HAP-1 (cell line): ENCODE data around the gene SRD5A2.

ENCODE experiments used
- DNase-seq, 2 experiments: peaks; one replicate each; pipeline ENCODE4 v3.0.0-alpha.2; 2016 to 2020; ENCODE audit warnings: low spot score in 2 of 2
- H3K27me3 ChIP-seq: fragments of 250-450 bp; sonication (Bioruptor Pico); 2 replicates; pipeline ENCODE4 v1.5.1; 2020; ENCODE audit warnings: low read depth, mild to moderate bottlenecking, moderate library complexity
- H3K36me3 ChIP-seq: fragments of 250-450 bp; sonication (Bioruptor Pico); replicated peaks from 2 replicates; pipeline ENCODE4 v1.5.1; 2020; ENCODE audit warnings: mild to moderate bottlenecking
- H3K4me1 ChIP-seq: fragments of 250-450 bp; sonication (Bioruptor Pico); 2 replicates; pipeline ENCODE4 v1.5.1; 2020; ENCODE audit warnings: mild to moderate bottlenecking
- H3K4me3 ChIP-seq: fragments of 250-450 bp; sonication (Bioruptor Pico); 2 replicates; pipeline ENCODE4 v1.5.1; 2020; ENCODE audit warnings: mild to moderate bottlenecking, moderate library complexity
- H3K9me3 ChIP-seq: fragments of 250-450 bp; sonication (Bioruptor Pico); 2 replicates; pipeline ENCODE4 v1.5.1; 2020; ENCODE audit warnings: mild to moderate bottlenecking, moderate library complexity
- in situ Hi-C: fragments of 300-500 bp; cut with MboI; formaldehyde crosslinking; loops from 3 replicates; pipeline ENCODE4 v1.14.3; 2020; ENCODE audit warnings: low sequenced_read_pairs, inconsistent platforms, mixed read lengths

SRD5A2 gene

DNA sequence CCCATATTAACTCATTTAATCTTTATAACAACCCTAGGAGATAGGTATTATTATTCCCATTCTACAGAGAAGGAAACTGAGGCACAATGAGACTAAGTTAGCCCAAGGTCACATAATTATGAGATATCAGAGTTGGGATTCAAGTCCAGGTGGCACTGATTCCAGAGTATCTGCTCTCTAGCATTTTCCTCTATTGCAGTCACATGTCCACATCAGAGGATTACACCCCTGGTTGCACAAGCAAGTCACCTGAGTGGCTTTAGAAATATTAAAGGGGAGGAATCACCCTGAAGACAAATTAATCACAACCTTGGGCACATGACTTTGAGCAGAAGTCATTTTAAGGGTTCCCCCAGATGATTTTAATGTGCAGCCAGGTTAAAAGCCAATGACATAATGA, 23.8 kb downstream of the SRD5A2 start:
- DNase-seq: no peak
- in situ Hi-C loops: no loop called here
- H3K36me3 ChIP-seq: no peaks in the 10 kb centered on the region
- H3K9me3 ChIP-seq: no peaks in the 10 kb centered on the region
- no peaks in the 10 kb centered on the region for H3K4me1 ChIP-seq
- H3K4me3 ChIP-seq: no peak overlapping the region
- H3K27me3 ChIP-seq: peaks cover 4% of the 10 kb centered on the region

DNA sequence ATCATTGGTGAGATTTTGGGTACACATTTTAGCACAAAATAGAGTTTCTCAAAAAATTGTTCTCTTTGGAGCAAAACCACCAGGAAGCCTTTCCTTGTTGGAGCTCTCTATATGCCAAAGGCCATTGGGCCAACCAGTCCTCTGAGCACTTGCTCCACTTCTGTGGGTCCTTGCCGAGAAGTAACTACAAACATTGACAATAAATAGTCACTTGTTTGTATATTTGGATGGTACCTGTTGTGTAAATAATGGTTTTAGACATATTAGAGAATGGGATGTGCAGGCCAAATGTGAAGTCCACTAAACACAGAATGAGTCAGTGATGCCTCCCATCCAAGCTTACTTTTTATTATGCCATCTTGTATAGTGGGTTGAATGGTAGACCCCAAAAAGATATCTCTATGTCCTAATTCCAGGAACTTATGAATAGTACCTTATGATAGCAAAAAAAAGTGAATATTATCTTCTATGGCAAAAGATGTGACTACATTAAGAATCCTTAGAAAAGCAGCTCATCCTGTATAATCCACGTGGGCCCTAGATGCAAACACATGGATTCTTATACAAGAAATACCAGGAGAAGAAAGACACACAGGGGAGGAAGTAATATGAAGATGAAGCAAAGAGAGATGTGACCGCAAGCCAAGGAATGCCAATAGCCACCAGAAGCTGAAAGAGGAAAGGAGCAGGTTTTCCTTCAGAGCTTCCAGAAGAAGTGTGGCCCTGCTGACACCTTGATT, 24.6 kb downstream of the SRD5A2 start:
- Histone ChIP-seq H3K9me3 (no peaks in the 10 kb centered on the region), H3K4me3 (no peak overlapping the region), H3K36me3 (no peaks in the 10 kb centered on the region), H3K4me1 (no peaks in the 10 kb centered on the region; the same call in 1 of the 2 replicates), H3K27me3 (peaks cover 4% of the 10 kb centered on the region)
- no peak for DNase-seq
- in situ Hi-C loops: no loop called here

DNA sequence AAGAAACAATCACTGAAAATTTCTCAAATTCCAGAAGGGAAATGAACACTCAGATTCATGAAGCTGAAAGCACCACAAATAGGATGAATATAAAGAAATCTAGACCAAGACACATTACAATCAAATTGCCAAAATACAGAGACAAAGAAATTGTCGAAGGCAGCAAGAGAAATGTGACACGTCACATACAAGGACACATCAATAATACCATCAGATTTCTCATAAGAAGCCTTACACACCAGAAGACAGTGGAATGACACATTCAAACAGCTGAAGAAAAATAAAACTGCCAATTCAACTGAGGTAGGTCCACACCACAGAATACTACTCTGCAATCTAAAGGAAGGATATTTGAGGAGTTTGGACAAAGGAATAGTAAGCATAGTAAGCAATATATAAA, 27.4 kb downstream of the SRD5A2 start:
- Histone ChIP-seq H3K27me3 (peaks cover 4% of the 10 kb centered on the region), H3K4me1 (no peaks in the 10 kb centered on the region; the same call in 1 of the 2 replicates), H3K36me3 (no peaks in the 10 kb centered on the region), H3K9me3 (no peaks in the 10 kb centered on the region), H3K4me3 (no peak overlapping the region)
- in situ Hi-C loops: no loop called here
- DNase-seq: no peak

DNA sequence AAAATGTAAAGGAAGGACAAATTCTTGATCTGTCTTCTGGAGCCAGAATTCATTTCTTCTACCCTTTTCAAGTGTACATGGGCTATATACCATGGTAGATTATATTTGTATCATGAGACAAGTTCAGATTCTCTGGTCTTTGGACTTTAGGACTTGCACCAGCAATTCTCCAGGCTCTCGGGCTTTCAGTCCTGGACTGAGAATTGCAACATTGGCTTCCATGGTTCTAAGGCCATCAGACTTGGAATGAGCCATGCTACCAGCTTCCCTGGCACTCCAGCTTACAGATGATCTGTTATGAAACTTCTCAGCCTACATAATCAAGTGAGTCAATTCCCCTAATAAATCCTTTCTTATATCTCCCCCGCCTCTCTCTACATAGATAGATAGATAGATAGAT, 33.3 kb downstream of the SRD5A2 start:
- no peak for DNase-seq
- Histone ChIP-seq H3K27me3 (no peaks in the 10 kb centered on the region), H3K4me3 (no peak overlapping the region), H3K4me1 (no peaks in the 10 kb centered on the region; the same call in 1 of the 2 replicates), H3K36me3 (no peaks in the 10 kb centered on the region), H3K9me3 (no peaks in the 10 kb centered on the region)
- in situ Hi-C loops: no loop called here

DNA sequence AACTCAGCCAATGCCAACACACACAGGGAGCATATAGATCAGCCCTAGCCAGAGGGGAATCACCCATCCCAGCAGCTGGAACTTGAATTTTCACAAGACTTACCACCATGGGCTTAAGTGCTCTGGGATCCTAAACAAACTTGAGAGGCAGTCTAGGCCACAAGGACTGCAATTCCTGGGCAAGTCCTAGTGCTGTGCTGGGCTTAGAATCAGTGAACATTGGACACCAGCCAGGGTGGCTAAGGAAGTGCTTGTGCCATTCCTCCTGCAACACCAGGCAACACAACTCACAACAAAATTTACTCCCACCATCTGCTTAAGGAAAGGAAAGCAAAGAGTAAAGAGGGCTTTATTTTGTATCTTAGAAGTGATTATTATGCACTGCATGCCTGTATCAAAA, 38.9 kb downstream of the SRD5A2 start:
- in situ Hi-C loops: no loop called here
- Histone ChIP-seq H3K36me3 (no peaks in the 10 kb centered on the region), H3K4me1 (no peaks in the 10 kb centered on the region), H3K9me3 (no peaks in the 10 kb centered on the region), H3K4me3 (no peak overlapping the region), H3K27me3 (no peaks in the 10 kb centered on the region)
- DNase-seq: no peak

DNA sequence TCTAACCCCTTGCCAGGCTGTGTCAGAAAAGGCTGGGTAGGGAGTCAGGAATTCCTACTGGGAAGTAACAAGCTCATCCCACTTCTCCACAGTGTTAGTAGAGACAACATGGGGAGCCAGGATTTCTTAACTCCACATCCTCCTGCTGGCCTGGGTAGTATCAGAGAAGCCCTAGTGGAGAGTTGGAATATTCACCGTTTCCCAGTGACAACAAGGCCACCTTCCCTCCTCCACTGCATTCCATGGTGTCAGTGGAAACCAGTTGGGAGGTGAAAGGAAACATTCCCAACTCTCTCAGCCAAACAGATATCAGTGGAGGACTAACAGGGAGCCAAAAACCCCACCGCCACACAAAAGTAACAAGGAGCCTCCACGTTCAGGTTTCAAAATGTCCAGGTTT, 41.2 kb downstream of the SRD5A2 start:
- no peak for DNase-seq
- H3K36me3 ChIP-seq: no peaks in the 10 kb centered on the region
- no peaks in the 10 kb centered on the region for H3K4me1 ChIP-seq
- no peaks in the 10 kb centered on the region for H3K27me3 ChIP-seq
- H3K4me3 ChIP-seq: no peak overlapping the region
- in situ Hi-C loops: no loop called here
- no peaks in the 10 kb centered on the region for H3K9me3 ChIP-seq

DNA sequence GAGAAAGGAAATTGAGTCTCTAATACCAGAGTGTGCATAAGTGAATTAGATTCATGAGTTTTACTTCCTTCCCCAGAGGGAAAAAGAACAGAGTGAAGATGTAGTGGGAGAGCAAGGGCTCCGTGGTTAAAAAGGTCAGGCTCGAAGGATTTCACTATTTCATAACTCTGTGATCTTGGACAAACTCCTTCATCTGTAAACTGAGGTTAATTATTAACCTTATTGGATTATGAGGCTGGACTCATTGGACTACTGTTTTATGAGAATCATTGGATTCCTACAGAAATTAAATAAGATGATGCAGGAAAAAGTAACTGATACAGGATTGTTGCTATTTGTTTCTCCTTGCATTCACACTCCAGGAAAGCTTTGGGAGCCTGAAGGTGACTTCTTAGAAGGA, 45.0 kb downstream of the SRD5A2 start:
- H3K27me3 ChIP-seq: no peaks in the 10 kb centered on the region
- no peaks in the 10 kb centered on the region for H3K36me3 ChIP-seq
- H3K9me3 ChIP-seq: no peaks in the 10 kb centered on the region
- in situ Hi-C loops: no loop called here
- no peak overlapping the region for H3K4me3 ChIP-seq
- H3K4me1 ChIP-seq: no peaks in the 10 kb centered on the region
- no peak for DNase-seq

DNA sequence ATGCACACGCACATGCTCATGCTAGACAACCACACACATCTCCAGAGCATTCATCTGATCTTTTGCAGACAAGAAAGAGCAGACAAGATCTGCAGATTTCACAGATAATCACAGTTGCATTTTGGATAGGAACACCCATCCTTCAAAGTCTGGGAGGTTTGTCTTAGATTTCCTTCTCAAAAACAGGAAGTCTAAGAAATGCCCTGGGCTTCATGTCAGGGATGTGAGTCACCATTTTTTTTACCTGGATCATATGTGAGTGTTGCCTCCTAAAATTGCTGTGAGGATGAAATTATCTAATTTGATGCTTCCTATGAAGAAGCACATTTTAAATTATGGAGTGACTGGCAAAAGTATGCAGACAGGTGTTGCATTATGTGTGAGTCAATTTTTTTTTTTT, 46.1 kb downstream of the SRD5A2 start:
- no peaks in the 10 kb centered on the region for H3K9me3 ChIP-seq
- no peaks in the 10 kb centered on the region for H3K36me3 ChIP-seq
- no peaks in the 10 kb centered on the region for H3K4me1 ChIP-seq
- DNase-seq: no peak
- no peak overlapping the region for H3K4me3 ChIP-seq
- no peaks in the 10 kb centered on the region for H3K27me3 ChIP-seq
- in situ Hi-C loops: no loop called here

DNA sequence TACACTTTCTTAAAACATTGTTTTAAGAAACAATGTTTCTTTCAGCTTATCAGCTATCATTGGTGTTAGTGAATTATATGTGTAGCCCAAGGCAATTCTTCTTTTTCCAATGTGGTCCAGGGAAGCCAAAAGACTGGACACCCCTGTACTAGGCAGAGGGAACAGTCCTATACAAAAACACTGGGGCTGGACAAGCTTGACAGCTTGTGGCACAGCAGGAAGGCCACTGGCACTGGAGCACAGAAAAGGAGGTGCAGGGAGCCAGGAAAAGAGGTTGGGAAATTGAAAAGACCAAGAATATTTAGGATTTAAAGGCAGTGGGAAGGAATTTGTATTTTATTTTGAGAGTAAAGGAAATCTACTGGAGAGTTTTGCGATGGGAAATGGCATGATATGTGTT, 47.7 kb downstream of the SRD5A2 start:
- no peaks in the 10 kb centered on the region for H3K4me1 ChIP-seq
- H3K27me3 ChIP-seq: no peaks in the 10 kb centered on the region
- H3K36me3 ChIP-seq: no peaks in the 10 kb centered on the region
- H3K9me3 ChIP-seq: no peaks in the 10 kb centered on the region
- no peak overlapping the region for H3K4me3 ChIP-seq
- no peak for DNase-seq
- in situ Hi-C loops: no loop called here

DNA sequence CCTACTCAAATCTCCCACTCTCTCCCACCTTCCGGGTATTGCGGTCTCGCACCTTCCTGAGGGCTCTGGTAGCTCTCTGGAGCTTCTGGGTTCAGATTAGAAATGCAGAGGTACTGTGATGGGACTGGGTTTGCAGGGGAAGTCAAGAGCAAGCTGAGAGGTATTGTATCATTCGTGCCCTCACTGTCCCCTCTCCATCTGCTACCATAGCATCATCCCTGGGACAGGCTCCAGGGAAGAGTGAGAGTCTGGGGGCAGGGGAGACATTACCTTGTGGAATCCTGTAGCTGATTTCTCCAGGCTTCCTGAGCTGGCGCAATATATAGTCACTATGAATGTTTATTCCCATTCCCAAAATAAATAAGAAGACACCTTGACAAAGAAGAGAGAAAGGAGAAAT, 49.6 kb downstream of the SRD5A2 start:
- no peaks in the 10 kb centered on the region for H3K9me3 ChIP-seq
- DNase-seq: no peak
- in situ Hi-C loops: no loop called here
- H3K4me1 ChIP-seq: no peaks in the 10 kb centered on the region
- H3K36me3 ChIP-seq: no peaks in the 10 kb centered on the region
- H3K4me3 ChIP-seq: no peak overlapping the region
- peaks cover under 1% of the 10 kb centered on the region; the same call in 1 of the 2 replicates for H3K27me3 ChIP-seq

DNA sequence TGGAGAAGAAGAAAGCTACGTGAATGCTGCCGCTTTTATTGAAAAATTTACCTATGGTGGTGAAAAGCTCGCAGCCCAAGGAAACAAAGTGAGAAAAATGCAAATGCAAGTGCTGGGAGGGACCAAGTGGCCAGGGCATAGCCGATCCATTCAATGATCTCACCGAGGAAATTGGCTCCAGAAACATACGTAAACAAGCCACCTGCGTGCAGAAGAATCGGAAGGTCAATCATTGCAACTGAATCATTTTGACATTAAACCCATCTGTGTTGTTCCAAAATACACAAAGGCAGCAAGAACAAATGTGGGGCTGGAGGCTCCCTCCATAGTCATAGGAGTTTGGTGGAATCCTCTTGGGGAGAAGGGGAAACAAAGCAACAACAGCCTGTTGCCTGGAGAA, 51.5 kb downstream of the SRD5A2 start:
- in situ Hi-C loops: no loop called here
- H3K9me3 ChIP-seq: no peaks in the 10 kb centered on the region
- H3K27me3 ChIP-seq: peaks cover 4% of the 10 kb centered on the region
- DNase-seq: no peak
- no peaks in the 10 kb centered on the region for H3K4me1 ChIP-seq
- H3K36me3 ChIP-seq: no peaks in the 10 kb centered on the region
- H3K4me3 ChIP-seq: no peak overlapping the region

DNA sequence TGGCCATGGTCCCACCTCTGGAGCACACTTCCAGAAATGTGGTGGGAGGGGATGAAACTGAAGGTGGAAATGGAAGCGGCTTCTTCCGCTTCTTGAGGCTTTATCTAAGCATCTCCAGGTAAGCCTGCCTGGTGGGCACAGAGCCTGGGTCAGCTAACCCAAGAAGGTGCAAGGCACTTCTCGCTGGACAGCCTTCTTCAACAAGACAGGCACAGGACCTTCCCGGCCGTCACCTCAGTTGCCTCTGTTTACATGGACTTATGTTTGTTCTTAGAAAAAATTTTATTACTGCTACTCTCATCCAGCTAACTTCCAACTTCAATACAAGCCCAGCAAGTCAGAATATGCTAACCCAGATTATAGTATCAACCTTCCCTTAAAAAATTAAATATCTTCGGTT, 51.9 kb downstream of the SRD5A2 start:
- Histone ChIP-seq H3K4me3 (no peak overlapping the region), H3K36me3 (no peaks in the 10 kb centered on the region), H3K27me3 (peaks cover 6% of the 10 kb centered on the region), H3K4me1 (no peaks in the 10 kb centered on the region), H3K9me3 (no peaks in the 10 kb centered on the region)
- in situ Hi-C loops: no loop called here
- DNase-seq: no peak

DNA sequence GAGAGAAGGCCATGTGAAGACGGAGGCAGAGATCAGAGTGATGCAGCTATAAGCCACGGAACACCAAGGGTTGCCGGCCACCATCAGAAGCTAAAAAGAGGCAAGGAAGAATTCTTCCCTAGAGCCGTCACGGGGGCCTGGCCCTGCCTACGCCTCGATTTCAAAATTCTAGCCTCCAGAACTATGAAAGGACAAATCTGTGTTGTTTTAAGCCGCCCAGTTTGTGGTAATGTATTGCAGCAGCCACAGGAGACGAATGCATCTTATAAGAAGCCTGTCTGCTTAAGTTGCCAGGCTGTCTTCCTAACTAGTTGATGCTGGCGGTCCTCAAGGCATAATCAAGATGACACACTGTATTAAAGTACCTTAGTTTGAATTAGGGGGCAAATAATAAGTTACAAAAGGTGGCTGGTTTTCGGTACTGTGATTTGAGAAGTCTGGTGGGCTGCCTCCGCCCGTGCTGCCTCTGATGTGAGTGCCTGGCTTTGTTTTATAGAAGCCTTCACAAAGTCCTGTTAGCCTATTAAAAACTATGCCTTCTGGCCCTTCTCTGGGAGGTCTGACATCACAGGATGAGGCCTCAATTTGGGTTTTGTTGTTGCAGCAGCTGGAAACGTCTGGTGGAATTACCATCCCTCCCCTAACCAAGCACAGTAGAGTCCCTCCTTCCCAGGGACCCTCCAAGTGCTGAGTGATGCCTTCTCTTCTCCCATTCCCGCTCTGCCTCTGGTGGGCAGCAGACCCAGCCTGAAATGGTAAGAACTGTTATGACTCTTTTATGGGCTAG, 53.6 kb downstream of the SRD5A2 start:
- H3K27me3 ChIP-seq: peaks cover 12% of the 10 kb centered on the region
- H3K9me3 ChIP-seq: no peaks in the 10 kb centered on the region
- H3K36me3 ChIP-seq: no peaks in the 10 kb centered on the region
- H3K4me1 ChIP-seq: no peaks in the 10 kb centered on the region
- no peak overlapping the region for H3K4me3 ChIP-seq
- in situ Hi-C loops: no loop called here
- DNase-seq: no peak

DNA sequence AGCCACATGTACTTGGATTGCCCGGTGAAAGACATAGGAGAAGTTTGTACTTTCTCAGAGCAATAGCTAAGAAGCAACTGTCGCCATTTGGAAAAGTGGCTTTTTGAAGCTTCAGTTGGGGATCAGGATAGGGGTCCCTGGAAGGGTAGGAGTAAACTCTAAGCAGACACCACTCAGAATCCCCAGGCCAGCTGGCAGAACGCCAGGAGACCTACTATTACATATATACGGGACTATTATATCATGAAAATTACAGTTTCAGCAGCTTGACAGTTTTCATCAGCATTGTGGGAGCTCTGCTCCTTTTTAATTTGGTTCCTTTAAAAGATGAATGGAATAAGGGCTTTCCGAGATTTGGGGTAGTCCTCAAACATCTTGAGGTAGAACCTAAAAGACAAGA, 54.9 kb downstream of the SRD5A2 start:
- no peaks in the 10 kb centered on the region for H3K36me3 ChIP-seq
- in situ Hi-C loops: no loop called here
- H3K27me3 ChIP-seq: peaks cover 12% of the 10 kb centered on the region
- no peak overlapping the region for H3K4me3 ChIP-seq
- H3K4me1 ChIP-seq: no peaks in the 10 kb centered on the region
- no peaks in the 10 kb centered on the region for H3K9me3 ChIP-seq
- DNase-seq: no peak
